Esophagus mucosa (tissue), 1 donor: ENCODE measurements around the gene RETREG3. TPM values are rescaled to one million over a fixed set of nuclear protein-coding genes. Genes with fewer than 3 reads are reported as not detected.

Experiments
- total RNA-seq: library from RNA; stranded (reverse); gene quantifications from one replicate; pipeline ENCODE4 v1.2.4, GENCODE V29; 2023
- donor health status: DM: yes; HTN: yes; CAD: no.

The RETREG3 gene
- total RNA-seq, 1 donor from 2014 or later, result 53.6 TPM

Other genes with a start within 250 kb of the RETREG3 start
- gene STAT3, start 220.9 kb downstream of the RETREG3 start, total RNA-seq, result 191 TPM
- 67.0 TPM for gene CAVIN1, start 186.1 kb downstream of the RETREG3 start, total RNA-seq
- gene ATP6V0A1, start 150.5 kb downstream of the RETREG3 start, total RNA-seq, result 40.1 TPM
- 13.3 TPM for gene NAGLU, start 73.1 kb downstream of the RETREG3 start, total RNA-seq
- 15.7 TPM for gene HSD17B1, start 56.5 kb downstream of the RETREG3 start, total RNA-seq
- gene COASY, start 47.2 kb downstream of the RETREG3 start, total RNA-seq, result 67.4 TPM
- gene MLX, start 42.3 kb downstream of the RETREG3 start, total RNA-seq, result 33.8 TPM
- gene PSMC3IP, start 31.6 kb downstream of the RETREG3 start, total RNA-seq, result 2.9 TPM
- gene TUBG1, start 309 bp upstream of the RETREG3 start, total RNA-seq, result 44.4 TPM
- 7.3 TPM for gene TUBG2, start 49.9 kb upstream of the RETREG3 start, total RNA-seq
- gene PLEKHH3, start 67.6 kb upstream of the RETREG3 start, total RNA-seq, result 49.6 TPM
- gene CCR10, start 72.5 kb upstream of the RETREG3 start, total RNA-seq, result not detected
- 1.3 TPM for gene CNTNAP1, start 73.2 kb upstream of the RETREG3 start, total RNA-seq
- gene EZH1, start 135.7 kb upstream of the RETREG3 start, total RNA-seq, result 14.4 TPM
- 4.5 TPM for gene RAMP2, start 151.9 kb upstream of the RETREG3 start, total RNA-seq
- gene VPS25, start 164.1 kb upstream of the RETREG3 start, total RNA-seq, result 70.9 TPM
- 0.40 TPM for gene WNK4, start 171.2 kb upstream of the RETREG3 start, total RNA-seq
- gene COA3, start 189.3 kb upstream of the RETREG3 start, total RNA-seq, result 104 TPM
- not detected for gene CNTD1, start 189.5 kb upstream of the RETREG3 start, total RNA-seq
- 77.2 TPM for gene BECN1, start 214.9 kb upstream of the RETREG3 start, total RNA-seq
- gene PSME3, start 224.0 kb upstream of the RETREG3 start, total RNA-seq, result 96.6 TPM
- gene AOC2, start 235.2 kb upstream of the RETREG3 start, total RNA-seq, result 0.44 TPM
- gene AOC3, start 241.8 kb upstream of the RETREG3 start, total RNA-seq, result 5.7 TPM